Measurements from ENCODE around the gene CARD9.

DNA sequence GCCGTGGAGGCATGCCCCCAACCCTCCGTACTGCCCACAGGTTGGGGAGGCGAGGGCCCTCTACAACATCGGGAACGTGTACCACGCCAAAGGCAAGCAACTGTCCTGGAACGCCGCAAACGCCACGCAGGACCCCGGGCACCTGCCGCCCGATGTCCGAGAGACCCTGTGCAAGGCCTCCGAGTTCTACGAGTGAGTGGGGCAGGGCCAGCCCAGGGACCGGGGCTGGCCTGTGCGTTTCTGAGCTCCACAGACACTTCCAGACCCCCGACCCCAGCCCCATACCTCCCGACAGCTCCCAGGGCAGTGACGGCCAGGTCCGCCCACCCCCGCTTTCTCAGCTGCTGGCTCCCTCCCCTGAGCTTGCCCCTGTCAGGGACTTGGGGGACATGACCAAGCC is 36.6 kb downstream of the CARD9 start:
- TF ChIP-seq POLR2A (IDR thresholded peaks at IDR 0.05; ENCODE audit: low read length) = no peak
- TF ChIP-seq GATA1 (IDR thresholded peaks at IDR 0.05; ENCODE audit: low read depth, low read length) = no peak

Data from erythroblast (primary cell).